Gastrocnemius medialis (tissue), 4 donors: ENCODE measurements around the gene ZNF683. TPM values are rescaled to one million over a fixed set of nuclear protein-coding genes. Genes with fewer than 3 reads are reported as not detected.

Experiments
- ATAC-seq, 2 donors: fragments of 150-250 bp; one replicate each; pipeline ENCODE4 v1.9.1; 2016
- DNase-seq, 2 donors: peaks; one replicate each; pipeline ENCODE4 v3.0.0-alpha.2; 2019
- H3K27ac ChIP-seq, 4 donors: fragments of 200-600 bp; sonication (generic); 1 replicate in 1 of 4; 2 replicates in 3 of 4; pipeline ENCODE4 v1.5.1; 2016 to 2018; ENCODE audit warnings: mild to moderate bottlenecking in 2 of 4, moderate library complexity in 1 of 4
- H3K27me3 ChIP-seq, 3 donors: fragments of 200-600 bp; sonication (generic) in 2 of 3; 1 replicate in 1 of 3; 2 replicates in 2 of 3; pipeline versions ENCODE4 v1.5.1 to v1.6.0; 2016 to 2019; ENCODE audit warnings: mild to moderate bottlenecking in 1 of 3, moderate library complexity in 1 of 3
- H3K36me3 ChIP-seq, 2 donors: fragments of 200-600 bp; sonication (generic) in 1 of 2; one replicate each; pipeline ENCODE4 v1.5.1; 2017 to 2018
- H3K4me1 ChIP-seq, 2 donors: fragments of 200-600 bp; sonication (generic) in 1 of 2; one replicate each; pipeline ENCODE4 v1.5.1; 2016 to 2017; ENCODE audit warnings: mild to moderate bottlenecking in 2 of 2
- H3K4me3 ChIP-seq, 4 donors: fragments of 200-600 bp; sonication (generic) in 3 of 4; 1 replicate in 1 of 4; 2 replicates in 3 of 4; pipeline ENCODE4 v1.5.1; 2016 to 2019; ENCODE audit warnings: mild to moderate bottlenecking in 2 of 4
- H3K9me3 ChIP-seq, 3 donors: fragments of 200-600 bp; sonication (generic) in 2 of 3; 1 replicate in 1 of 3; 2 replicates in 2 of 3; pipeline ENCODE4 v1.5.1; 2016 to 2019
- POLR2A ChIP-seq, 2 donors: fragments of 450-650 bp; IDR thresholded peaks; one replicate each; pipeline ENCODE4 v1.6.1; 2017; ENCODE audit warnings: antibody characterized with exemption in 2 of 2, mild to moderate bottlenecking in 2 of 2, moderate library complexity in 2 of 2
- in situ Hi-C, 4 donors: fragments of 200-750 bp; cut with MboI; loops; one replicate each; pipeline versions ENCODE4 v1.15.0 to v1.8.0; 2017; ENCODE audit warnings: low sequenced_read_pairs in 4 of 4
- intact Hi-C: fragments of 100-400 bp; cut with DNase I; formaldehyde crosslinking; loops from one replicate; pipeline ENCODE4 v1.15.1; 2023; ENCODE audit warnings: low total_unique reads
- total RNA-seq, 4 donors: library from RNA; depleted of rRNA; stranded (reverse); fragments of >200 nt; gene quantifications; one replicate each; pipeline versions ENCODE4 v1.1.0 to v1.2.3, GENCODE V29; 2016
- TF ChIP-seq, protein P1 (sequence below), 5 experiments: fragments of 450-650 bp in 3 of 5; fragments of 200-600 bp in 2 of 5; sonication (generic) in 2 of 5; IDR thresholded peaks in 4 of 5; conservative IDR thresholded peaks in 1 of 5; 1 replicate in 4 of 5; 2 replicates in 1 of 5; pipeline ENCODE4 v1.5.1; 2016 to 2019; ENCODE audit warnings: antibody characterized with exemption in 5 of 5, mild to moderate bottlenecking in 3 of 5, moderate library complexity in 3 of 5

The ZNF683 gene
- total RNA-seq, 4 donors from 2014 or later: not detected

DNA sequence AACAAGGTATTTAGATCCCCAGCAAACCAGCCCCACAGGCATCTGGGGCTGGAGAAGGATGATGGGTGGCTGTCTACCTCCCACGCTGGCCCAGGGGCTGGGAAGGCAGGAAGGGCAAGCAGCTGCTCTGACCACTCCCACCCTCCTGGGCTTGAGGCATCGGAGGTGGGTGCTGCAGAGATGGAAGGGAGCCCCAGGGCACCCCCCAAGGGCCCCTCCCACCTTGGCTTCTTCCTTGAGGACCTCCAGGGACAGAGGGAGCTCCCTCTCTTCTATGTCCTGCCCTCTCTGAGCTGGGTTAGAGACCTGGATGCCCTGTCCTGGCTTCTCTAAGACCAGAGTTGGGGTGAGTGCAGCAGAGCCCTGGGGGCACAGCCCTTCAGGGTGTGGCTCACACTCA, 51.7 kb downstream of the ZNF683 start:
- DNase-seq: no peak
- in situ Hi-C loops (loop anchor here in 3 of 4 donors (5.0 kb wide), 2 partner anchors 34 to 44 kb away; no protein-coding TSS in a partner anchor), intact Hi-C loops (loop anchor here (1.0 to 10.0 kb wide), 4 partner anchors 36 to 216 kb away; no protein-coding TSS in a partner anchor)
- H3K4me3 ChIP-seq: no peak overlapping the region
- H3K27ac ChIP-seq: no peak overlapping the region
- ATAC-seq: peak in 1 of 2 donors; percentile 5
- no peaks in the 10 kb centered on the region for H3K9me3 ChIP-seq
- H3K36me3 ChIP-seq: no peaks in the 10 kb centered on the region
- peaks cover 4 to 5% of the 10 kb centered on the region in 2 donors for H3K4me1 ChIP-seq
- H3K27me3 ChIP-seq: no peaks in the 10 kb centered on the region
- no peak for TF ChIP-seq POLR2A (IDR thresholded peaks at IDR 0.05)
- TF ChIP-seq, protein P1, sequence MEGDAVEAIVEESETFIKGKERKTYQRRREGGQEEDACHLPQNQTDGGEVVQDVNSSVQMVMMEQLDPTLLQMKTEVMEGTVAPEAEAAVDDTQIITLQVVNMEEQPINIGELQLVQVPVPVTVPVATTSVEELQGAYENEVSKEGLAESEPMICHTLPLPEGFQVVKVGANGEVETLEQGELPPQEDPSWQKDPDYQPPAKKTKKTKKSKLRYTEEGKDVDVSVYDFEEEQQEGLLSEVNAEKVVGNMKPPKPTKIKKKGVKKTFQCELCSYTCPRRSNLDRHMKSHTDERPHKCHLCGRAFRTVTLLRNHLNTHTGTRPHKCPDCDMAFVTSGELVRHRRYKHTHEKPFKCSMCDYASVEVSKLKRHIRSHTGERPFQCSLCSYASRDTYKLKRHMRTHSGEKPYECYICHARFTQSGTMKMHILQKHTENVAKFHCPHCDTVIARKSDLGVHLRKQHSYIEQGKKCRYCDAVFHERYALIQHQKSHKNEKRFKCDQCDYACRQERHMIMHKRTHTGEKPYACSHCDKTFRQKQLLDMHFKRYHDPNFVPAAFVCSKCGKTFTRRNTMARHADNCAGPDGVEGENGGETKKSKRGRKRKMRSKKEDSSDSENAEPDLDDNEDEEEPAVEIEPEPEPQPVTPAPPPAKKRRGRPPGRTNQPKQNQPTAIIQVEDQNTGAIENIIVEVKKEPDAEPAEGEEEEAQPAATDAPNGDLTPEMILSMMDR (IDR thresholded peaks at IDR 0.05 in 4 of 5, conservative IDR thresholded peaks at IDR 0.05 in 1 of 5): no peak

GRCh38 chr1:26318338-26319064, 54.0 kb downstream of the ZNF683 start:
- Histone ChIP-seq H3K9me3 (no peaks in the 10 kb centered on the region), H3K27me3 (no peaks in the 10 kb centered on the region), H3K4me3 (no peak overlapping the region), H3K27ac (no peak overlapping the region), H3K36me3 (no peaks in the 10 kb centered on the region), H3K4me1 (peaks cover 4 to 5% of the 10 kb centered on the region in 2 donors)
- intact Hi-C loops: no loop called here
- in situ Hi-C loops: no loop called here
- TF ChIP-seq POLR2A (IDR thresholded peaks at IDR 0.05): no peak
- TF ChIP-seq, protein P1 (IDR thresholded peaks at IDR 0.05 in 4 of 5, conservative IDR thresholded peaks at IDR 0.05 in 1 of 5): no peak
- no peak for ATAC-seq
- DNase-seq: peak; percentile 30

DNA sequence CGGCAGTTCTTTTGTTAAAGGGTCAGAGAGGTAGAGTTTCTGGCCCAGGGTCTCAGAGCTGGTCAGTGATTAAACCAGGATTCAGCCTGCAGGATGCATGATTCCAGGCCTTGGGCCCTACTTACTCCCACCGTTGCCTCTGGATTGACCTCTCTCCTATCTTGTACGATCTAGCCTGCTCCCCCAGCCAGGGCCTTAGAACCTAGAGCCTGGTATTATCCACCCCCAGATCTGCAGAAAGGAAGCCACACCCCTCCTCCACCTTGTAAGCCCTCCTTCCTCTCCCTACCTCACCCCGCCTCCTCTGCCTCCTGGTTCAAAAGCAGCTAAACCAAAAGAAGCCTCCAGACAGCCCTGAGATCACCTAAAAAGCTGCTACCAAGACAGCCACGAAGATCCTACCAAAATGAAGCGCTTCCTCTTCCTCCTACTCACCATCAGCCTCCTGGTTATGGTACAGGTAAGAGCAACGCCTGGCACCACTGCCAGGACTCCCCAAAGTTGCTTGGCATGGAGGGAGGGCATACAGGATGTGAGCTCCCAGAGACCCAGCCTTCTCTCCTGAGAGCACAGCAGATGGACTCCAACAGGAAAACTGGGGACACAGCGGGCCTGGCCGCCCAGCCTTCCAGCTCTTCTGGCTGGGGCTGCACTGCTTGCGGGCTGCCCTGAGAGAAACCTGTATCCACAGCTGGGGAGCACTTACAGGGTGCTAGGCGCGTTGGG, 54.8 kb downstream of the ZNF683 start, which contains the start of gene CD52:
CD52 (plus strand) TSS at position 347 of the 726 bp plus-strand sequence; CDS start at position 407, 60 bp downstream.
- Histone ChIP-seq H3K36me3 (no peaks in the 10 kb centered on the region), H3K27ac (no peak within 1 kb of the TSS), H3K4me1 (peaks cover 4 to 5% of the 10 kb centered on the region in 2 donors), H3K9me3 (no peaks in the 10 kb centered on the region), H3K4me3 (no peak within 1 kb of the TSS), H3K27me3 (no peaks in the 10 kb centered on the region)
- no peak for DNase-seq
- no peak for TF ChIP-seq POLR2A (IDR thresholded peaks at IDR 0.05)
- TF ChIP-seq, protein P1 (IDR thresholded peaks at IDR 0.05 in 4 of 5, conservative IDR thresholded peaks at IDR 0.05 in 1 of 5): no peak
- no peak for ATAC-seq
- in situ Hi-C loops (no loop called here), intact Hi-C loops (no loop called here)

GRCh38 chr1:26317146-26317545, 55.4 kb downstream of the ZNF683 start:
- TF ChIP-seq, protein P1 (IDR thresholded peaks at IDR 0.05 in 4 of 5, conservative IDR thresholded peaks at IDR 0.05 in 1 of 5): no peak
- no peak for TF ChIP-seq POLR2A (IDR thresholded peaks at IDR 0.05)
- Histone ChIP-seq H3K36me3 (no peaks in the 10 kb centered on the region), H3K27ac (no peak overlapping the region), H3K4me1 (peaks cover 4 to 5% of the 10 kb centered on the region in 2 donors), H3K4me3 (no peak overlapping the region), H3K27me3 (no peaks in the 10 kb centered on the region), H3K9me3 (no peaks in the 10 kb centered on the region)
- ATAC-seq (no peak), DNase-seq (no peak)
- intact Hi-C loops (no loop called here), in situ Hi-C loops (no loop called here)
